HG02623 (cell line): Measurements from ENCODE around the gene GSTM1.

Source experiments
- ATAC-seq: cut with Tn5 transposase; IDR thresholded peaks from one replicate; pipeline ENCODE4 v1.9.1; 2021; ENCODE audit warnings: moderate library complexity; ENCODE audit not compliant: unreplicated experiment

GSTM1 gene

DNA sequence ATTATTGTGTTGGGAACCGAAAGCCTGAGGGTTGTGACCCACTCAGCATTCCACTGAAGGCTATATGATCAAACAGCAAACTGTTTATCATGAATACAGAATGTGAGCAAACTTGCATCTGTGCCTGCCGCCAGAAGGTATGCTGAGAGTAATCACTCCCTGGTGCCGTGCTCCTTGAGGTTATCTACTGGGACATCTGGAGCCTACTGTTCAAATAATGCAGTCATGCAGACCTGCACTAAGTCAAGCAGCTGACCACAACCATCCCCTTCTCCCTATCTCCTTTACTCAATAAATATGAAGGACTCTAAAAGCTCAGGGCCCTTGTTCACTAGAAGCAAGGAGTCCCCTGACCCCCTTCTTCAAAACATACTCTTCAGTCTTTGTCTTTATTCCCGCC lies 37.9 kb downstream of the GSTM1 start:
- no peak for ATAC-seq

- ATAC-seq: no peak
Measured at GRCh38 chr1:109726007-109726406, 38.4 kb downstream of the GSTM1 start.

DNA sequence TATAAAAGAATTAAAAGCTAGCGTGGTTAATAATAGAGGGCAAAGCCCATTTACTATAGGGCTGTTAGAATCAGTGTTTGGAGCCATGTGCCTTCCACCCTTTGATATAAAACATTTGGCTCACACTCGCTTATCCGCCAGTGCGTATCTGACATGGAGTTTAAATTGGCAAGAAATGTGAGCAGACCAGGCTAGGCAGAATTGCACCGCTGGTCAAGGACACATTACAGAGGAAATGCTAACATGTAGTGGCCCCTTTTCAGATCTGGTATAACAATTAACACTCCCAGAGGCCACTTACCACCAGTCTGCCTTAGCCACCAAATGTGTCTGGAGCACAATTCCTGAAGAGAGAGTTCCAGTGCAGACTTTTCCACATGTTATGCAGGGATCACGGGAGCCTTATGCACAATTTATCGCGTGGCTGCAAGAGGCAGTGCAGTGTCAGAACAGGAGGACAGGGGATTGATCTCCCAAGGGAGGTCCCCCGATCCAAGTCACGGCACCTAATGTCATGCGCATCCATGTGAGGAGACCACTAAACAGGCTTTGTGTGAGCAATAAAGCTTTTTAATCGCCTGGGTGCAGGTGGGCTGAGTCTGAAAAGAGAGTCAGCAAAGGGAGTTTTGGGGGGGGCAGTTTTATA lies 39.2 kb downstream of the GSTM1 start:
- ATAC-seq: no peak

DNA sequence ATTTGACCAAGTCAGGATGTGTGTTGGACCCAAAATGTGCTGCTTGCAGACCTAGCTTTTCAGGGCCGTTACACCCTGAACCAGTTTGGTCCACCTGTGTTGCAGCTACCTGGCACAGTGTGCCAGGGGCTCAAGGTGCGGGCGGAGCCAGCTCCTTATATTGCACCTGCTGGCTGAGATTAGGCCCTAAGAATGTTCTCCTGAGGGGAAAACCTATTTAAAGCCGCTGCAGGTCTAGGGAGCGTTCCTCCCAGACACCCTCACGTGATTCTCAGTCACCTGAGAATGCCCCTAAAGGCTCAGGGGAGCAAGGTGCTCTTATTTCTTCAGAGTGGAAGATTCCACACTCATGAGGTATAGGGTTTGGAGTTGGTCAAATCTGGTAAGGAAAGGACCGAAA lies 41.3 kb downstream of the GSTM1 start:
- no peak for ATAC-seq

DNA sequence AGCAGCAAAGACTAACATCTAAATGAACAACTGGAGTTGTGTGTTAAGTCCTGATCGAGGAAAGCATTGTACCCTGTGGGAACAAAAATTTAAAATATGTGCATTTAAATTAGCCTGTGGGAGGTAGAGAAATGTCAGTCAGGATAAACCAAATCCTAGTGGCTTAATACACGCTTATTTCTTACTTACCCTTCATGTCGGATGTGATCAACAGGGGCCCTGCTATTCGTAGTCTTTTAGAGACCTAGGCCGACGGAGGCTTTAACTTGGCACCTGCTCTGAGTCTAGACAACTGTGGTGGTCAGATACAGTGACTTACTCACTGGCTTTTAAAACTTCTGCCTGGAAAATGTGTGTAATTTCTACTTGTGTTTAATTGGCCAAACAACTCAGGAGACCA lies 43.0 kb downstream of the GSTM1 start:
- ATAC-seq: no peak

GRCh38 chr1:109732390-109732881 lies 44.8 kb downstream of the GSTM1 start:
- no peak for ATAC-seq

- ATAC-seq: no peak
Measured at GRCh38 chr1:109733236-109733870, 45.7 kb downstream of the GSTM1 start.

DNA sequence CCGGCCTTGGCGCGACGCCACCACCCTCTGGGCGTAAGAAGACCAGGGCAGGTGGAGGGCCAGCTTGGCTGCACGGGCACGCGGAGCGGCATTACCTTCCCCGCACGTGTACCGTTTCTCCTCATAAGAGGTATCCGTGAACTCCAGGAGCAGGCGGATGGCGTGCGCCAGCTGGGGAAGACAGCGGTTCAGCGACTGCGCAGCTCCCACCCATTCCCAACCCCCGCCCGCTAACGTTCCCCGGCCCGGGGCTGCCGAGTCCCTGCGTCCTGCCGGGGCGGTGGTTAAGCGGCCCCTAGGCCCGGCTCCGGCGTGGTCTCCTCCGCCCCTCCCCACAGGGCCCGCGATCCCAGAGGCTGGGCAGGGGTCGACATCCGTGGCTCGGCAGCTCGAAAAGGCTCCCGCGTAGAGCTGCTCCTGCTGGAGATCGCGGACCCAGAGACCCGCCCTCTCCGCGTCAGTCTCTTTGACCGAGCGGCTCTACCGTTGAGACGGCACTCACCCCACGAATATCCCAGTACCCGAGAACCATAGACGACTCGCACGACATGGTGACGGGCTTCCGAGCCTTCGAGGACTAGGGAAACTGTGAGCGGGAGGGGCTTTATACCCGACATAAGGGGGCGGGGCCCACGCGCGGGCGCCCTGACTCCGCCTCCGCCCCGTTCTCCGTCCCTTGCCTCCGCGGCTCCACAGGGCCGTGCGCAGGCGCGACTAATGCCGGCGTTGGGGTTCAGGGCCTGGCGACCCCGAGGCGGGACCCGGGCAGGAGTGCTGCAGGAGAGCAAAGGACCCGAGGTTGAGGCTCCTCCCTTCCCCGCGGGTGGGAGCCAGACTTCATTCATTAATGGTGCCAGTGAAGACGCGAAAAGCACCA lies 52.4 kb downstream of the GSTM1 start:
- ATAC-seq: peak; percentile 74

- no peak for ATAC-seq
Measured at GRCh38 chr1:109740615-109741373, 53.2 kb downstream of the GSTM1 start, which contains the start of gene GSTM3. GSTM3 (minus strand) TSS chr1:109741038; CDS start chr1:109740287, 751 bp downstream.
